NB4 (cell line): ENCODE data around the gene GFRA4.
A peak's percentile ranks its signal among the peaks of the same experiment; 100 is the strongest.

Source experiments
- DNase-seq: peaks from one replicate; pipeline ENCODE4 v3.0.0; 2010; ENCODE audit warnings: low read depth
- H3K4me3 ChIP-seq: one replicate; pipeline ENCODE4 v1.5.1; 2011; ENCODE audit warnings: mild to moderate bottlenecking, low read depth, low read length, moderate library complexity
- CTCF ChIP-seq: IDR thresholded peaks from one replicate; pipeline ENCODE4 v1.5.1; 2012; ENCODE audit warnings: low read depth, low read length
- MYC ChIP-seq: IDR thresholded peaks from 2 replicates; pipeline ENCODE4 v1.6.1; 2011; ENCODE audit warnings: low read depth, low read length
- POLR2A ChIP-seq: IDR thresholded peaks from 2 replicates; pipeline ENCODE4 v1.6.1; 2011; ENCODE audit warnings: mild to moderate bottlenecking; ENCODE audit not compliant: insufficient read length; ENCODE audit errors: extremely low read depth
- TF ChIP-seq, protein P1 (sequence below): IDR thresholded peaks from 2 replicates; pipeline ENCODE4 v1.6.1; 2011; ENCODE audit warnings: low read depth, low read length

Gene GFRA4

GRCh38 chr20:3696745-3697587 lies 33.8 kb upstream of the GFRA4 start:
- H3K4me3 ChIP-seq: no peak overlapping the region
- TF ChIP-seq MYC (no peak), POLR2A (no peak), CTCF (no peak)
- TF ChIP-seq, protein P1, sequence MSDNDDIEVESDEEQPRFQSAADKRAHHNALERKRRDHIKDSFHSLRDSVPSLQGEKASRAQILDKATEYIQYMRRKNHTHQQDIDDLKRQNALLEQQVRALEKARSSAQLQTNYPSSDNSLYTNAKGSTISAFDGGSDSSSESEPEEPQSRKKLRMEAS: no peak
- DNase-seq: no peak

GRCh38 chr20:3696200-3696599 lies 33.0 kb upstream of the GFRA4 start:
- DNase-seq: peak; percentile 47
- no peak overlapping the region for H3K4me3 ChIP-seq
- TF ChIP-seq CTCF (peak; percentile 66), POLR2A (no peak)
- TF ChIP-seq, protein P1: no peak

DNA sequence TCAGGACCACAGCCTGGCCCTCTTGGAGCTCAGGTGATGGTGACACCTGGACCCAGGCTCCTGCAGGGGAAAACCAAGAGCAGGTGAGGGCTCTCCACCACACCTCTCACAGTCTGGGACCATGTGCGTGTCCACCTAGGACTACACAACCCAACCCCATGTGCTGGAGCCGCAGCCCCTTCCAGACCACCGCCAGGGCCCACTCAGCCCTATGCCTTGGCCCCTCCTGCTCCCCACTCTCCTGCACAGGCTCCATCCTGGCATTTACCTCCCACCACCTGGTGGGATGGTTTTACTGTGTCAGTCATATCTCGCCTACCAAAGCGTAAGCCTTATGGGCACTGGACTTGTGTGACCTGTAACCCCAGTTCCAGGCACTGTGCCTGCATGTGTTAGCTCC lies 31.7 kb upstream of the GFRA4 start:
- TF ChIP-seq MYC (no peak), CTCF (no peak), POLR2A (no peak)
- TF ChIP-seq, protein P1: no peak
- DNase-seq: no peak
- no peak overlapping the region for H3K4me3 ChIP-seq

DNA sequence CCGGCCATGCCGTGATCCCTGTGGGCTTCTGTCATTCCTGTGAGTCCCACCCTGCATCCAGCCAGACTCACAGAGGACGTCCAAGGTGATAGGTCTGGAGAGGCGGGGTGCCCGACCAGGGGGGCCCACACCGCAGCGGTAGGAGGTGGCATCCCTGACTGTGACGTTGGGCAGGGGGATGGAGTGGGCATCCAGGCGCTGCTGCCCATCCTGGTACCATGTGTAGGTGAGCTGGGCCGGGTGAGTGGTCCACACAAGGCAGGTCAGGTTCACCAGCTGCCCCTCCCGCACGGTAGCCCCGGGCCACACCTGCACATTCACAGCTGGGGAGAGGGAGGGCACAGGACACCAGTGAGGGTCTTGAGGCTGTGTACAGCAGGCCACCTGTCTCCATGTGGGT lies 30.2 kb upstream of the GFRA4 start:
- TF ChIP-seq CTCF: no peak
- TF ChIP-seq, protein P1: no peak
- no peak for TF ChIP-seq MYC
- no peak for TF ChIP-seq POLR2A
- no peak overlapping the region for H3K4me3 ChIP-seq
- DNase-seq: no peak

GRCh38 chr20:3692706-3693294 lies 29.6 kb upstream of the GFRA4 start:
- no peak overlapping the region for H3K4me3 ChIP-seq
- DNase-seq: no peak
- TF ChIP-seq, protein P1: no peak

DNA sequence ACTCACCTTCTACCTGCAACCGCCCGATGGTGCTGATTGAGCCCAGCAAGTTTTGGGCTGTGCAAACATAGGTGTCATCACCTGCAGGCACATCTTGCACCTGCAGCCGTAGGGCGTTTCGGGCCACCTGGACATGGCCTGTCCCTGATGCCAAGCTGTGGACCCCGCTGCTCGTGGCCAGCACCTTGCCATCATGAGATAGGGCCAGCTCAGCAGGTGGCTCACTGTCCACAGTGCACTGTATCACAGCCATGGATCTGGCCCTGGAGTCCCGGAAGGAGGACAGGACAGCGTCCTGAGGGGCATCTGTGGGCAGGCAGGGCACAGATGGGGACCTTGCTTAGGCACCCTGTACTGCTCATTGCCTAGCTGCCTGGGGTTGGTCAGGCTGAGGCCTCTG lies 28.7 kb upstream of the GFRA4 start:
- no peak for TF ChIP-seq CTCF
- TF ChIP-seq POLR2A: no peak
- TF ChIP-seq, protein P1: no peak
- no peak for TF ChIP-seq MYC
- no peak overlapping the region for H3K4me3 ChIP-seq
- no peak for DNase-seq
